Hypothalamus (tissue), 51 donors: ENCODE results near the gene XRN2.
"Not testable (repeated sequence)": the region's sequence is repeated elsewhere in the genome, so short reads cannot be mapped to it uniquely, and the experiment has no call there.

Experiments used
- DNase-seq, 51 donors: peaks; one replicate each; lab custom pipeline; 2025; lab: John Stamatoyannopoulos, UW

Gene XRN2

GRCh38 chr20:21399005-21399475, 95.9 kb downstream of the XRN2 start:
- no peak for DNase-seq

- DNase-seq, result no peak
These were observed 108.6 kb downstream of the XRN2 start for GRCh38 chr20:21411725-21412124.

GRCh38 chr20:21413996-21414395, 110.9 kb downstream of the XRN2 start:
- not testable (repeated sequence) for DNase-seq

- DNase-seq, result not testable (repeated sequence)
These were observed 116.0 kb downstream of the XRN2 start for GRCh38 chr20:21419147-21419546.

- DNase-seq, result no peak
These were observed 118.6 kb downstream of the XRN2 start for GRCh38 chr20:21421601-21422236.

GRCh38 chr20:21423712-21424111, 120.6 kb downstream of the XRN2 start:
- DNase-seq, result not testable (repeated sequence)

GRCh38 chr20:21424846-21425245, 121.7 kb downstream of the XRN2 start:
- no peak for DNase-seq

- DNase-seq, result no peak
These were observed 126.9 kb downstream of the XRN2 start for GRCh38 chr20:21430020-21430419.

- DNase-seq, result no peak
These were observed 129.8 kb downstream of the XRN2 start for GRCh38 chr20:21432911-21433310.

- DNase-seq, result no peak
These were observed 130.3 kb downstream of the XRN2 start for GRCh38 chr20:21433329-21433890.

- no peak for DNase-seq
These were observed 132.4 kb downstream of the XRN2 start for GRCh38 chr20:21435576-21435975.

- DNase-seq, result no peak
These were observed 133.1 kb downstream of the XRN2 start for GRCh38 chr20:21436205-21436604.

GRCh38 chr20:21437248-21437647, 134.1 kb downstream of the XRN2 start:
- no peak for DNase-seq

GRCh38 chr20:21437816-21438215, 134.7 kb downstream of the XRN2 start:
- no peak for DNase-seq
